Fibroblast of villous mesenchyme (primary cell): ENCODE measurements around the gene PIF1. TPM values are rescaled to one million over a fixed set of nuclear protein-coding genes. Genes with fewer than 3 reads are reported as not detected.

ENCODE experiments used
- DNase-seq: peaks from one replicate; pipeline ENCODE4 v3.0.0-alpha.2; 2010; ENCODE audit warnings: low read depth
- H3K4me3 ChIP-seq: 2 replicates; pipeline ENCODE4 v1.5.1; 2011; ENCODE audit warnings: low read depth, mild to moderate bottlenecking, low read length
- total RNA-seq: library from RNA; depleted of rRNA; stranded (reverse); fragments of >200 nt; gene quantifications from 2 replicates; pipeline ENCODE4 v1.2.3, GENCODE V29; 2012
- TF ChIP-seq, protein P1 (sequence below): IDR thresholded peaks from 2 replicates; pipeline ENCODE4 v1.5.1; 2012; ENCODE audit warnings: low read depth, mild to moderate bottlenecking, low read length; ENCODE audit not compliant: insufficient read depth

PIF1 gene
- total RNA-seq, 1 donor = 11.2 TPM

DNA sequence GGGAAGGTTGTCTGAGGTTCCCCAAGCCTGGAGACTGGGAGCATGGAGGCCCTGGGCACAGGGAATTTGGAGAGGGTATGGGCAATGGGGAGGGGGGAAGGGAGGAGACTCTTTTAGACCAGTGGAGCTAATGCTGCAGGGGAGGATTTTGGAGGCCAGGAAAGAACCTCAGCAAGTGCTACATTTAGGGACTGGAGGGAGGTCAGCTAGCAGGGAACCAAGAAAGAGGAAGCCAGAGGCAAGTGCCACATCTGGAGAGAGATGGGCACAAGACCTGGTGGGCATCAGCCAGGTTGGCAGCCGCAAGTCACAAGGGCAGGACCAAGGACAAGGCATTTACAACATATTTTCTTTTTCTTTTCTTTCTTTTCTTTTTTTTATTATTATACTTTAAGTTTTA lies 37.0 kb upstream of the PIF1 start:
- TF ChIP-seq, protein P1, sequence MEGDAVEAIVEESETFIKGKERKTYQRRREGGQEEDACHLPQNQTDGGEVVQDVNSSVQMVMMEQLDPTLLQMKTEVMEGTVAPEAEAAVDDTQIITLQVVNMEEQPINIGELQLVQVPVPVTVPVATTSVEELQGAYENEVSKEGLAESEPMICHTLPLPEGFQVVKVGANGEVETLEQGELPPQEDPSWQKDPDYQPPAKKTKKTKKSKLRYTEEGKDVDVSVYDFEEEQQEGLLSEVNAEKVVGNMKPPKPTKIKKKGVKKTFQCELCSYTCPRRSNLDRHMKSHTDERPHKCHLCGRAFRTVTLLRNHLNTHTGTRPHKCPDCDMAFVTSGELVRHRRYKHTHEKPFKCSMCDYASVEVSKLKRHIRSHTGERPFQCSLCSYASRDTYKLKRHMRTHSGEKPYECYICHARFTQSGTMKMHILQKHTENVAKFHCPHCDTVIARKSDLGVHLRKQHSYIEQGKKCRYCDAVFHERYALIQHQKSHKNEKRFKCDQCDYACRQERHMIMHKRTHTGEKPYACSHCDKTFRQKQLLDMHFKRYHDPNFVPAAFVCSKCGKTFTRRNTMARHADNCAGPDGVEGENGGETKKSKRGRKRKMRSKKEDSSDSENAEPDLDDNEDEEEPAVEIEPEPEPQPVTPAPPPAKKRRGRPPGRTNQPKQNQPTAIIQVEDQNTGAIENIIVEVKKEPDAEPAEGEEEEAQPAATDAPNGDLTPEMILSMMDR = no peak
- H3K4me3 ChIP-seq = no peak overlapping the region
- no peak for DNase-seq

DNA sequence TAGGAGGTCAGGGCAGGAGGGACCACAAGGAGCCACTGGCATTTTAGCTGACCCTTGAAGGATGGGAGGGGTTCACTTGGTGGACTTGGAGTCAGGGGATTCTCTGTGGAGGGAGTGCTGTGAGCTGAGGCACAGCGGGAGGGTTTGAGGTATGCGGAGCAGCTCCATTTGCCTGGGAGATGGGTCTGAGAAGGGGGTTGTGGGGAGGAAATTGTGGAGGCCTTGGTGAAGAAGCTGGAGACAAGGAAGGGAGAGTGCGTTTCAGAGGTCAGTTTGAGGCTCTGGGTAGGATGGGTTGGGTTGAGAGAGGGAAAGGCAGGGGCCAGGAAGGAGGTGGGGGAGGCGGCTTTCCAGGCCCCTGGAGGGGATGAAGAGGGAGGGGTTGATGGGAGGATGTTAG lies 36.5 kb upstream of the PIF1 start:
- TF ChIP-seq, protein P1 = no peak
- no peak for DNase-seq
- H3K4me3 ChIP-seq = no peak overlapping the region

DNA sequence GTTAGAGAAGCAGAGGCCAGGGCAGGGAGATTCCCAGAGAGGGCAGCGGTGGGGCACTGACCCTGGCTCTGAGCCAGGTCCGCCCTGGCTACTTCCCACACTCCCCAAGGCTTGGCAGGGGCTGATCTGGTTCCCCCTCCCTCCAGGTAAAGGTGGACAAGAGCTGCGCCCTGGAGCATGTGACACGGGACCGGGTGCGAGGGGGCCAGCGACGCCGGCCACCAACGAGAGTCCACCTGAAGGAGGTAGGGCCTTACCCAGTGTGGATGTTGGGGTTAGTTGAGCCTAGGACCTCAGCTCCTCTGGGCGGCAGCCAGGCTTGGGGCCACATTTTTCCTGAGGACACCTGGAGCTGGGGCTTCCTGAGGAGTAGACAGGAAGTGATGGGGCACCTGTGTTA lies 35.9 kb upstream of the PIF1 start:
- no peak for DNase-seq

DNA sequence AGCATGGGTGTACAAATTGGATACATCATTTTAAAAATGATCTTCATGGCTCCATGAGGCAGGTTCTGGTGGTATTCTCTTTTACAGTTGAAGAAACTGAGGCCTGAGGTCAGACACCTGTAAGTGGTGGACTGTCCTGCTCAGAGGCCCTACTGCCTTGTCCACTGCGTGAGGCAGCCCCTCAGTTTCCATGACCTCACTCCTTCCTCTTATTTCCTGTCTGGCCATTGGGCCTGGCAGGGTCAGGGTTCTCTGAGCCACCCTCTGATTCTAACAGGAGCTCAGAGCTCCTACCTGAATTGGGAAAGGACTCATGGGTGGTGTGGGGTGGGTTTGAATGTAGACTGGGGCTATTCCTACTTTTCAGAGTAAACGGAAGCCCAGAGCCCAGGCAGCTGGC lies 33.8 kb upstream of the PIF1 start:
- H3K4me3 ChIP-seq = no peak overlapping the region
- TF ChIP-seq, protein P1 = no peak

More for the DNA sequence above, 35.9 kb upstream of the PIF1 start:
- no peak overlapping the region for H3K4me3 ChIP-seq
- TF ChIP-seq, protein P1 = no peak

DNA sequence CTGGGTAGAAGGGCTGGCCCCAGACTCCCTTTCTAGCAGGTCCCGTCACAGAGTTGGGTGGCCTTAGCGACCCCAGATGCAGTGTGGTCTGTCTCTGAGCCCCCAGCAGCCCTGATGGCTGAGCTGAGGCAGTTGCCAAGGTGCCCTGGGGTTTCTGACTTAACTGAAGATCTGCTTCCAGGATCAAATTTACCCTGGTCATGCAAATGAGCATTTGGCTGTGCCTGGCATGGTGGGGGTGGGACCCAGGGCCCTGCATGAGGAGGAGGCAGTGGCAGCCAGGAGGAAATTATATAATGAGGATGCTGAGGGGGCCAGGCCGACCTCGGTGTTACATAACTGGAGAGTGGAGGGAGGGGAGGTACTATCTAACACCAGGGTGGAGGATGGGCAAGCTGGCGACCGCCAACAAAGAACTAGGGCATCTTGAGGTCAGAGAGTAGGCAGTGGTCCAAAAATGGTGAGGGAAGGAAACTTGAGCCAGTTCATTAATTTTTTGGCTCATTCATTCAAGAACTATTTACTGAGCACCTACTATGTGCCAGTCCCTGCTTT lies 32.7 kb upstream of the PIF1 start:
- no peak overlapping the region for H3K4me3 ChIP-seq
- DNase-seq = no peak
- TF ChIP-seq, protein P1 = no peak

More for the DNA sequence above, 33.8 kb upstream of the PIF1 start:
- DNase-seq = no peak

DNA sequence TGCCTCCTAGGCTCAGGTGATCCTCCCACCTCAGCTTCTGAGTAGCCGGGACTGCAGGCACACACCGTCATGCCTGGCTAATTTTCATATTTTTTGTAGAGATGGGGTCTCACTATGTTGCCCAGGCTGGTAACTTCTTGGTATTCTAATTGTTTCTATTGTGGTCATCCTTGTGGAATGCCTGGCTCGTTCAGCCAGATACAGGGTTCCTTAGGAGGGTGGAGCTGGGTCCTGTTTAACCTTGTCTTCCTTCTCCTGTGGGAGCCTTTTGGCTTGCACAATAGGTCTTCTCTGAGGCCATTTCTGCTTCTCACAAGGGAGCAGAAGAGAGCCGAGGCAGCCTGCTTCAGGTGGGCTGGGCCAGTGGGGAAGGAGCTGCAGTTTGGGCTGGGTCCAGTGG lies 32.0 kb upstream of the PIF1 start:
- TF ChIP-seq, protein P1 = no peak
- no peak overlapping the region for H3K4me3 ChIP-seq
- DNase-seq = peak; percentile 89
